Heart left ventricle (tissue), 13 donors: ENCODE measurements around the gene FXYD1.

ENCODE experiments used
- POLR2A ChIP-seq, 2 donors: fragments of 450-650 bp; IDR thresholded peaks; one replicate each; pipeline ENCODE4 v1.6.1; 2017; ENCODE audit warnings: antibody characterized with exemption in 2 of 2, mild to moderate bottlenecking in 2 of 2, moderate library complexity in 2 of 2
- TF ChIP-seq, protein P1 (sequence below), 12 donors: fragments of 200-600 bp; sonication (generic) in 4 of 12; IDR thresholded peaks; one replicate each; pipeline versions ENCODE4 v1.5.0 to v1.8.0; 2018 to 2022; ENCODE audit warnings: antibody characterized with exemption in 12 of 12, mild to moderate bottlenecking in 5 of 12
- donor health status: ischemic (EF 13 %, LVEDD 7.1; RV severe dilation, severe dysfunction).
- donor health status: DM: no; HTN: yes; CAD: no.
- donor health status: DM: no; HTN: no; CAD: no.
- donor health status: ischemic (EF 25% LVEDD 6.9; RV normal size, moderate dysfunction).
- donor health status: ischemic (EF 25% LVEDD 5.7; RV mildly dilated, moderate dysfunction).
- donor health status: ischemic (EF 35%, LVEDD 5.7; RV mildly dilated, moderate dysfunction).
- donor health status: nonischemic (EF 11% LVEDD 7.7; RV severe dilation, severe dysfunction).
- donor health status: DM: yes; HTN: yes; CAD: no.
- donor health status: PGD.
- donor health status: ischemic (EF 29% LVEDD 5.4; RV normal size, mild dysfunction).
- donor health status: nonischemic (EF 23%, LVEDD 6.1; RV moderate dilation, normal function).

- TF ChIP-seq, protein P1, sequence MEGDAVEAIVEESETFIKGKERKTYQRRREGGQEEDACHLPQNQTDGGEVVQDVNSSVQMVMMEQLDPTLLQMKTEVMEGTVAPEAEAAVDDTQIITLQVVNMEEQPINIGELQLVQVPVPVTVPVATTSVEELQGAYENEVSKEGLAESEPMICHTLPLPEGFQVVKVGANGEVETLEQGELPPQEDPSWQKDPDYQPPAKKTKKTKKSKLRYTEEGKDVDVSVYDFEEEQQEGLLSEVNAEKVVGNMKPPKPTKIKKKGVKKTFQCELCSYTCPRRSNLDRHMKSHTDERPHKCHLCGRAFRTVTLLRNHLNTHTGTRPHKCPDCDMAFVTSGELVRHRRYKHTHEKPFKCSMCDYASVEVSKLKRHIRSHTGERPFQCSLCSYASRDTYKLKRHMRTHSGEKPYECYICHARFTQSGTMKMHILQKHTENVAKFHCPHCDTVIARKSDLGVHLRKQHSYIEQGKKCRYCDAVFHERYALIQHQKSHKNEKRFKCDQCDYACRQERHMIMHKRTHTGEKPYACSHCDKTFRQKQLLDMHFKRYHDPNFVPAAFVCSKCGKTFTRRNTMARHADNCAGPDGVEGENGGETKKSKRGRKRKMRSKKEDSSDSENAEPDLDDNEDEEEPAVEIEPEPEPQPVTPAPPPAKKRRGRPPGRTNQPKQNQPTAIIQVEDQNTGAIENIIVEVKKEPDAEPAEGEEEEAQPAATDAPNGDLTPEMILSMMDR (IDR thresholded peaks at IDR 0.05) = no peak
- TF ChIP-seq POLR2A (IDR thresholded peaks at IDR 0.05) = no peak
These were observed 10.1 kb upstream of the FXYD1 start for GRCh38 chr19:35128398-35129057.
